Measurements from ENCODE around the gene MED13.
"Not testable (repeated sequence)": the region's sequence is repeated elsewhere in the genome, so short reads cannot be mapped to it uniquely, and the experiment has no call there.

GRCh38 chr17:61894310-61894709 is 170.8 kb downstream of the MED13 start:
- not testable (repeated sequence) for TF ChIP-seq CTCF (IDR thresholded peaks at IDR 0.05; ENCODE audit: low read depth, low read length, missing input control); TAF1 (conservative IDR thresholded peaks at IDR 0.05); MAX (IDR thresholded peaks at IDR 0.05)

Measured in liver (tissue), 3 donors.